HFFc6 (cell line): ENCODE data around the gene C1orf232. TPM values are rescaled to one million over a fixed set of nuclear protein-coding genes. Genes with fewer than 3 reads are reported as not detected.
A peak's percentile ranks its signal among the peaks of the same experiment; 100 is the strongest.

Source experiments
- DNase-seq: peaks from one replicate; pipeline ENCODE4 v3.0.0-alpha.2; 2018
- H3K27ac Mint-ChIP-seq: 2 replicates; pipeline ENCODE4 v1.8.0; 2020; ENCODE audit warnings: mild to moderate bottlenecking, mixed read lengths
- H3K27me3 Mint-ChIP-seq: 2 replicates; pipeline ENCODE4 v1.8.0; 2021; ENCODE audit warnings: mild to moderate bottlenecking, moderate library complexity, mixed read lengths; ENCODE audit not compliant: insufficient read depth
- H3K36me3 Mint-ChIP-seq: 2 replicates; pipeline ENCODE4 v1.8.0; 2021; ENCODE audit warnings: low read depth, mixed read lengths
- H3K4me1 Mint-ChIP-seq: 2 replicates; pipeline ENCODE4 v1.8.0; 2020; ENCODE audit warnings: low read depth, mixed read lengths
- H3K4me3 Mint-ChIP-seq: 2 replicates; pipeline ENCODE4 v1.8.0; 2020; ENCODE audit warnings: mild to moderate bottlenecking, moderate library complexity, mixed read lengths
- H3K9me3 Mint-ChIP-seq: 2 replicates; pipeline ENCODE4 v1.8.0; 2020; ENCODE audit warnings: mild to moderate bottlenecking, mixed read lengths
- total RNA-seq, 6 experiments: library from RNA; stranded (reverse); fragmentation: NEBNext Ultra II Directional; extraction: Animal tissue kit (Norgen Biotek cat#: 25700); gene quantifications; 2 replicates in 1 of 6; 3 replicates in 5 of 6; pipeline ENCODE4 v1.2.3, GENCODE V29; 2021
- TF ChIP-seq, protein P1 (sequence below): fragments of 200-600 bp; sonication (generic); IDR thresholded peaks from 2 replicates; pipeline ENCODE4 v1.5.0; 2021; ENCODE audit warnings: antibody characterized with exemption, mild to moderate bottlenecking

C1orf232 gene
- total RNA-seq, 6 experiments from 2014 or later = not detected

DNA sequence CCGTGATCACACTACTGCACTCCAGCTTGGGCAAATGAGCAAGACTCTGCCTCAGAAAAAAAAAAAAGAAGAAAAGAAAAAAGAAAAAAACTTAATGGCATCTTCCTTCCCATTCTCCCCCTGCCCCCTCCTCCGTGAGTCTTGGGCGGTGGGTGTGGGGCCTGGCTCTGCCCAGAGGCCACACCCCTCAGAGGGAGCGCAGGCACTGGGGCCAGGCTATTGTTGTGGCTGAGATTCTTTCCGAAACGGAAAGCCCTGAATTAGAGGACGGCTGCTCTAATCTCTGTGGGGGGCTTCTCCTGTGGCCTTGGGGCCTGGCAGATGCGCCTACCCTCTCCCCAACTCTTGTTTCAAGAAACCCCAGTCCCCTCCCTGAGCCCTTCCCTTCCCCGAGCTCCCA, 14.0 kb downstream of the C1orf232 start:
- no peak overlapping the region for H3K27ac Mint-ChIP-seq
- H3K36me3 Mint-ChIP-seq = no peaks in the 10 kb centered on the region
- H3K4me3 Mint-ChIP-seq = no peak overlapping the region
- H3K4me1 Mint-ChIP-seq = peaks cover 5% of the 10 kb centered on the region; the same call in 1 of the 2 replicates
- H3K9me3 Mint-ChIP-seq = no peaks in the 10 kb centered on the region
- peaks cover 52% of the 10 kb centered on the region for H3K27me3 Mint-ChIP-seq
- TF ChIP-seq, protein P1, sequence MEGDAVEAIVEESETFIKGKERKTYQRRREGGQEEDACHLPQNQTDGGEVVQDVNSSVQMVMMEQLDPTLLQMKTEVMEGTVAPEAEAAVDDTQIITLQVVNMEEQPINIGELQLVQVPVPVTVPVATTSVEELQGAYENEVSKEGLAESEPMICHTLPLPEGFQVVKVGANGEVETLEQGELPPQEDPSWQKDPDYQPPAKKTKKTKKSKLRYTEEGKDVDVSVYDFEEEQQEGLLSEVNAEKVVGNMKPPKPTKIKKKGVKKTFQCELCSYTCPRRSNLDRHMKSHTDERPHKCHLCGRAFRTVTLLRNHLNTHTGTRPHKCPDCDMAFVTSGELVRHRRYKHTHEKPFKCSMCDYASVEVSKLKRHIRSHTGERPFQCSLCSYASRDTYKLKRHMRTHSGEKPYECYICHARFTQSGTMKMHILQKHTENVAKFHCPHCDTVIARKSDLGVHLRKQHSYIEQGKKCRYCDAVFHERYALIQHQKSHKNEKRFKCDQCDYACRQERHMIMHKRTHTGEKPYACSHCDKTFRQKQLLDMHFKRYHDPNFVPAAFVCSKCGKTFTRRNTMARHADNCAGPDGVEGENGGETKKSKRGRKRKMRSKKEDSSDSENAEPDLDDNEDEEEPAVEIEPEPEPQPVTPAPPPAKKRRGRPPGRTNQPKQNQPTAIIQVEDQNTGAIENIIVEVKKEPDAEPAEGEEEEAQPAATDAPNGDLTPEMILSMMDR = no peak
- no peak for DNase-seq

DNA sequence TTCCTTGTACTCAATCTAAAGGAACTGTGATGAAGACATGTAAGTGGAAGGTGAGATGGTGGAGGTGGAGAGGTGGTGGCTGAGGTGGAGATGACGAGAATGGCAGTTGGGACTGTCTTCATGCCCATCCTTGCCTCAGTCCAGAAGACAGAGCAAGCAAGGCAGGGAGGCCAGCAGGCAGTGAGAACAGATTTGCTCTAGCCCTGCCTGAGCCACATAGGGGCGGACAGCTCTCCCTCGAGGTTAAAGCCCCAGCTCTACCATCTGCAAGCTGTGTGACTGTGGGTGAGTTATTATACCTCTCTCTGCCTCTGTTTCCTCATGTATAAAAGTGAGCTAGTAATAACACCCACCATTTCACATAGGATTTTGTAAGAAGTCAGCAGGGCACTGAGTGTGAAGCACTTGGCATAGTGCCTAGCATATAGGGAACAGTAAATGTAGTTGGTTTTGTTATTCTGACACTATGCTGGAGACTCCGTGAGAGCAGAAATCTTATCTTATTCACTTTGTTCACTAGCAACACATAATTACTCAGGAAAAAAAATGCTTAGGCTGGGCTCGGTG, 14.7 kb downstream of the C1orf232 start:
- DNase-seq = no peak
- H3K4me1 Mint-ChIP-seq = peaks cover 5% of the 10 kb centered on the region; the same call in 1 of the 2 replicates
- H3K27me3 Mint-ChIP-seq = peaks cover 54% of the 10 kb centered on the region

DNA sequence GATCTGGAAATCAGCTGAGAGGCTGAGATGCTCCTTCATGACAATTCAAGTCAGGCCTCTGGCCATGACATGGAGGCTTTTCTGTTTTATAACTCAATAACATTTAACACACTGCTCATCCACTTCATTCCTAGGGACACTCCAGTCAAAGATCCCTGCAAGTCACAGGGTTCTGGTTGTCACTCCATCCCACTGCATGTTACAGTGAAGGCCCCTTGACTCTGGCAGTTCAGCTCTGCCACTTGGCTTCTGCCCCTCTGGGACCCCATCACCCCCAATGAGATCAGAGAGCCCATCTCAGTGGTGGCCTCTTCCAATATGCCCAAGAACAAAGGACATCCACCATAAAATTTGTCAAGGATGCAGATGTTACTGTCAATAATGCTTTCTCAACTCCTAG, 19.9 kb downstream of the C1orf232 start:
- Mint-ChIP-seq H3K27me3 (peaks cover 51% of the 10 kb centered on the region), H3K9me3 (no peaks in the 10 kb centered on the region), H3K4me1 (no peaks in the 10 kb centered on the region), H3K4me3 (no peak overlapping the region), H3K27ac (no peak overlapping the region), H3K36me3 (no peaks in the 10 kb centered on the region)
- DNase-seq = no peak
- TF ChIP-seq, protein P1 = no peak

More for the DNA sequence above, 14.7 kb downstream of the C1orf232 start:
- Mint-ChIP-seq H3K36me3 (no peaks in the 10 kb centered on the region), H3K4me3 (no peak overlapping the region), H3K9me3 (no peaks in the 10 kb centered on the region), H3K27ac (no peak overlapping the region)
- TF ChIP-seq, protein P1 = no peak

DNA sequence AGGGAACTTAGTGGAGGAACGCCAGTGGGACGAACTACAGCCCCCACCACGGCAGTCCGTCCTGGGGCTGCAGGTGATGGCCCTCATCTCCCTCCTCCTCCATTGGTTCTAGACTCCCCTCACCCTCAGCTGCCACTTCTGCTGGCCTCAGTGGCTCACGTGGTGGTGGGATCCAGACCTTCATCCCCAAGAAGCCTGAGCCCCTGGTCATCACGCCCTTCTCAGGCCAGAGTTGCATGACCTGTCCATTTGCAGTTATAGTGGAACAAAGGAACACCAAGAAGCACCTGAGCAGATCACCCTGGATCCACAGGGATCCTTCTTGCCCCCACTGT, 22.8 kb downstream of the C1orf232 start:
- Mint-ChIP-seq H3K27me3 (peaks cover 37% of the 10 kb centered on the region), H3K27ac (no peak overlapping the region), H3K36me3 (no peaks in the 10 kb centered on the region), H3K4me1 (no peaks in the 10 kb centered on the region), H3K9me3 (no peaks in the 10 kb centered on the region), H3K4me3 (no peak overlapping the region)
- no peak for DNase-seq
- TF ChIP-seq, protein P1 = no peak

DNA sequence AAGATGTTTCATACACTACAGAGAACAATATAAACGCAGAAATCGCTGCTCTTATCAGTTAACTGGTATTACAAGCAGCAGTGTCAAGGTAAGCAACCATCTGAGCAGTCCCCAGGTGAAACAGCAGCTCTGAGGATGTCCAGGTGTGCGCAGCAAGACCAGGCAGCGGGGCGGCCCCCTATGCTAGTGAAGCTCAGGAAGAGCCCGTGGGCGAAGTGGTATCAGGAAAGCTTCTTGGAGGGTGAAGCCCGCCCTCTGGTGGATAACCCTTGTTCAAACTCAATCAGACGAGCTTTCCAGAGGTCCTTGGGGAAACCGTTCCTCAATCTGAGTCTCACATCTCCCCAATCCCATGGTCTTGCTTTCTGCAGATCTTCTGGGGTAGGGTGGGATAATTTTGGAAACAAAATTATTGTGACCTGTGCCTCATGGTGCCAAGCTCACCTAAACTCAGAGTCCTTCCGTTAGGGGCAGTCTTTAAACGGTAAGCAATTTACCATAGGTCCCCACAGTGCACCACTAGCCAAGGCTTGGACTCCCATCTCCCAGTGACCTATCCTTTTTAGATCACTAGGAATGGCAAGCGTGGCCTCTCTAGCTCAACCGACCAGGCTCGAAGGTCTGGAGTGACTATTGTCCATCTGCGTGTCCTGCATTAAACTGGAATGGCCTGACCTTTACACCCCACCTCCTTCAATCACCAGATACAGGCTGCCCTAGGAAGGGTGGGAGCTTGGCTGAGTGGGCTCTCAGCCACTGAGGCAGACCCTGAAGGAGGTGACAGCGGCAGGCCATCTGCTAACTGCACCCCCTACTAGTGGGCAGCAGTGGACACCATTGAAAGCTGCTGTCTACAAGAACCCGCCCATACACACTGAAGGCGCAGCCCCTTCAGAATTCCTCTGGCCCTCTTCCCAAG, 23.5 kb downstream of the C1orf232 start:
- DNase-seq = peak; percentile 48
- no peaks in the 10 kb centered on the region for H3K9me3 Mint-ChIP-seq
- no peak overlapping the region for H3K27ac Mint-ChIP-seq
- H3K4me3 Mint-ChIP-seq = no peak overlapping the region
- H3K36me3 Mint-ChIP-seq = no peaks in the 10 kb centered on the region
- H3K4me1 Mint-ChIP-seq = no peaks in the 10 kb centered on the region
- peaks cover 34% of the 10 kb centered on the region for H3K27me3 Mint-ChIP-seq
- TF ChIP-seq, protein P1 = peak; percentile 93
